ENCODE measurements around the gene CYP2J2.

- no peak for TF ChIP-seq PATZ1 (CRISPR knock-in tag; IDR thresholded peaks at IDR 0.05; ENCODE audit: borderline replicate concordance)
- no peak for TF ChIP-seq RARB (CRISPR knock-in tag; IDR thresholded peaks at IDR 0.05)
- no peak for TF ChIP-seq TOX (CRISPR knock-in tag; IDR thresholded peaks at IDR 0.05; ENCODE audit: borderline replicate concordance)
- TF ChIP-seq ZNF565 (CRISPR knock-in tag; conservative IDR thresholded peaks at IDR 0.05; ENCODE audit: low read depth): no peak
- no peak for TF ChIP-seq SNAI2 (CRISPR knock-in tag; IDR thresholded peaks at IDR 0.05)
- TF ChIP-seq CSRNP3 (CRISPR knock-in tag; IDR thresholded peaks at IDR 0.05): no peak
- TF ChIP-seq TCF4 (CRISPR knock-in tag; IDR thresholded peaks at IDR 0.05; ENCODE audit: borderline replicate concordance): no peak
- TF ChIP-seq ARNTL (CRISPR knock-in tag; IDR thresholded peaks at IDR 0.05; ENCODE audit: borderline replicate concordance, low read depth): no peak
- TF ChIP-seq POU6F1 (CRISPR knock-in tag; IDR thresholded peaks at IDR 0.05; ENCODE audit: borderline replicate concordance, low read depth): no peak
- no peak for TF ChIP-seq GLIS3 (CRISPR knock-in tag; IDR thresholded peaks at IDR 0.05)
- no peak for TF ChIP-seq OSR1 (CRISPR knock-in tag; IDR thresholded peaks at IDR 0.05)
- no peak for TF ChIP-seq CSDC2 (CRISPR knock-in tag; IDR thresholded peaks at IDR 0.05)
- no peak for TF ChIP-seq ISL1 (CRISPR knock-in tag; IDR thresholded peaks at IDR 0.05)
Observed at GRCh38 chr1:59908682-59909081, 17.9 kb downstream of the CYP2J2 start.

Data from SK-N-SH treated with all-trans-retinoic acid at 6 μM for 48 hours (cell line).